PC-9 (cell line): ENCODE results near the gene LEPROT.

ENCODE experiments used
- EZH2 ChIP-seq: fragments of 200-600 bp; sonication (generic); IDR thresholded peaks from 2 replicates; pipeline ENCODE4 v1.8.0; 2017; ENCODE audit warnings: antibody characterized with exemption, low read depth
- TF ChIP-seq, protein P1 (sequence below): fragments of 200-600 bp; sonication (generic); conservative IDR thresholded peaks from 2 replicates; pipeline ENCODE4 v1.6.1; 2017; ENCODE audit warnings: mixed run types, antibody characterized with exemption, mild to moderate bottlenecking, moderate library complexity

DNA sequence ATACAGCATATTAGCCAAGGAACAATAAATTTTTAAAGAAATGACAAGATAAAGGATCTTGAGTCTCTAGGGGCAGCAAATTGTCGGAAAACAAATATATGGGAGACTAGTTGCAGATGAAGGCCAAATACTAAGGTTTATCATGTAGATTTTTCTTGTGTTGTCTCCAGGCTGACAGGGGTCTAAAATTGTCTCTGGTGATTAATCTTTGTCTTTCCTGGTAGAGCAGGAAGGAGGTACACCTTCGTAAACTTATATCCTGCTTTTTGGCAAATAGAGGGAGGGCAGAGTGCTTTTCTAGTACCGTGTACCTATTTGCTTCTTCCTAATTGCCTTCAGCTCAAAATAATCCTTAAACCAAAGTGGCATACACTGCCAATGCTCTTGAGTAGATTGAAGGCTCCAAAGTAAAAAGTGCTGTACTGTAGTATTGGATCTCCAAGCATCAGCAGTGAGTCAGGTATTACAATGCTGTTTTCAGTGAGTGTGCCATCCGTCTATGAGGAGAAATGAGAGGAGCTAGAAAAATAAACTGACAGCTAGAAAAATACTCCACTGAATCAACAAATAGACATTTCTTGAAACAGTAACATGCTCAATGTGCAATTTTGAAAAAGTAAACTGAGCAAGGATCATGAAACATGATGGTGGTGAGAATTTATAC lies 1.8 kb upstream of the LEPROT start:
- TF ChIP-seq, protein P1, sequence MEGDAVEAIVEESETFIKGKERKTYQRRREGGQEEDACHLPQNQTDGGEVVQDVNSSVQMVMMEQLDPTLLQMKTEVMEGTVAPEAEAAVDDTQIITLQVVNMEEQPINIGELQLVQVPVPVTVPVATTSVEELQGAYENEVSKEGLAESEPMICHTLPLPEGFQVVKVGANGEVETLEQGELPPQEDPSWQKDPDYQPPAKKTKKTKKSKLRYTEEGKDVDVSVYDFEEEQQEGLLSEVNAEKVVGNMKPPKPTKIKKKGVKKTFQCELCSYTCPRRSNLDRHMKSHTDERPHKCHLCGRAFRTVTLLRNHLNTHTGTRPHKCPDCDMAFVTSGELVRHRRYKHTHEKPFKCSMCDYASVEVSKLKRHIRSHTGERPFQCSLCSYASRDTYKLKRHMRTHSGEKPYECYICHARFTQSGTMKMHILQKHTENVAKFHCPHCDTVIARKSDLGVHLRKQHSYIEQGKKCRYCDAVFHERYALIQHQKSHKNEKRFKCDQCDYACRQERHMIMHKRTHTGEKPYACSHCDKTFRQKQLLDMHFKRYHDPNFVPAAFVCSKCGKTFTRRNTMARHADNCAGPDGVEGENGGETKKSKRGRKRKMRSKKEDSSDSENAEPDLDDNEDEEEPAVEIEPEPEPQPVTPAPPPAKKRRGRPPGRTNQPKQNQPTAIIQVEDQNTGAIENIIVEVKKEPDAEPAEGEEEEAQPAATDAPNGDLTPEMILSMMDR, result no peak
- no peak for TF ChIP-seq EZH2
